Measurements from ENCODE around the gene HDAC4. TPM values are rescaled to one million over a fixed set of nuclear protein-coding genes. Genes with fewer than 3 reads are reported as not detected.

HDAC4 gene
- total RNA-seq, 2 donors from 2014 or later = 8.1 to 20.1 TPM

DNA sequence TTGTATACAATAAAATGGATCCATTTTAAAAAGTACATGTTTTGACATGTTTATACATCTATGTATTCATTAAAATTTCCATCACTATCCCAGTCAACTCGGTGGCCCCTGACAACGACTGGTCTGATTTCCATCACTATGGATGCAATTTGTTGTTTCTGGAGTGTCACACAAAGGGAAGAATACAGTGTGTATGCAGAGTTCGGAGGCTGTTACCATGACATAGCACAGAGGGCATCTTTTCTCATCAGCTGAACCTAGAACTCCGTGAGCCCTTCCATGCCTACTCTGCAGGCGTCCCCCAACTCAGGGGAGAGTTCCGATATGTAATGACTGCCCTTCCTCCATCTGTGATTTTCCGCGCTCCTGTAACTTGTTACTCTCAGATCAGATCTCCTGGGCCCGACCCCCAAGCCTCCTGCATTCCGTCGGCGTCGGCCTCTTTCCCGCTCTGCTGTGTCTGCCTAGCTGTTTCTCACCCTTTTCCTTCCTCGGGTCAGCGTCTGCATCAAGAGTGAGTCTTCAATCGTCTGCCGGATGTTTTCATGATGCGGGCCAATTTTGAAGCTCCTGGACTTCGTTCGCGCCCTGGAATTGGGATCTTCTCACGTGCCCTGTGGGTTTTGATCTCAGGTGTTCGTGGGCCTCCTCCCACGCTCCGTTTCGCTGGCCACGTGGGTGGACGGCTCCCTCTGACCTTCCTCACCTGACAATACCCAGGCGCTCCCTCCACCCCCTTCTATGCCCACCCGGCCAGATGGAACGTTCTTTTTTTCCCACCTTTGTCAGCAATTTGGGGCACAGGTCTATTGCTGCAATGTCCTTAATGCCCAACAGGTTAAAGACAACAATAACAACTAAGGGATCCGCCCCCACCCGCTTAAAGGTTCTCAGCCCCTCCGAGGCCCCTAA, 391.9 kb downstream of the HDAC4 start:
- no peak overlapping the region for H3K4me3 ChIP-seq
- no peaks in the 10 kb centered on the region for H3K27me3 ChIP-seq
- no peak overlapping the region for H3K27ac ChIP-seq
- no peaks in the 10 kb centered on the region for H3K4me1 ChIP-seq
- DNase-seq (ENCODE audit: low spot score) = no peak
- no peaks in the 10 kb centered on the region for H3K9me3 ChIP-seq
- no peak for TF ChIP-seq CTCF (IDR thresholded peaks at IDR 0.05)
- H3K36me3 ChIP-seq = no peaks in the 10 kb centered on the region

DNA sequence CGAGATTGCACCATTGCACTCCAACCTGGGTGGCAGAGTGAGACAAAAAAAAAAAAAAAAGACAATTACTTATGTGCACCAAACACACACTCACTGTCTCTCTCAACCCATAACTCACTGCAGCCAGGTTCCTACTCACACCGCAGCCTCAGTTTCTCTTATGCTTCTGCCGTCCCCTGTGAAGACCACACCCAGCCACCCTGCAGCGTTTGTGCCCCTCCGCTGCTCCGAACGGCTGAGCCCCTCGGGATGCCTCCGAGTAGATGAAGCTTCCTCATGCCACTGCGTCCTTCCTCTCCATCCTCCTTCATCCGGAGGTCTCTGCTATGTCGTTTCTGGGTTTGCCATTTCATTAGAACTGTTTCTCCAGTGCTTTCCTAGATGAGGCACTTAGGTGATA, 392.8 kb downstream of the HDAC4 start:
- Histone ChIP-seq H3K27ac (no peak overlapping the region), H3K4me3 (no peak overlapping the region), H3K27me3 (no peaks in the 10 kb centered on the region), H3K36me3 (no peaks in the 10 kb centered on the region), H3K4me1 (no peaks in the 10 kb centered on the region), H3K9me3 (no peaks in the 10 kb centered on the region)
- TF ChIP-seq CTCF (IDR thresholded peaks at IDR 0.05) = no peak
- DNase-seq (ENCODE audit: low spot score) = no peak

DNA sequence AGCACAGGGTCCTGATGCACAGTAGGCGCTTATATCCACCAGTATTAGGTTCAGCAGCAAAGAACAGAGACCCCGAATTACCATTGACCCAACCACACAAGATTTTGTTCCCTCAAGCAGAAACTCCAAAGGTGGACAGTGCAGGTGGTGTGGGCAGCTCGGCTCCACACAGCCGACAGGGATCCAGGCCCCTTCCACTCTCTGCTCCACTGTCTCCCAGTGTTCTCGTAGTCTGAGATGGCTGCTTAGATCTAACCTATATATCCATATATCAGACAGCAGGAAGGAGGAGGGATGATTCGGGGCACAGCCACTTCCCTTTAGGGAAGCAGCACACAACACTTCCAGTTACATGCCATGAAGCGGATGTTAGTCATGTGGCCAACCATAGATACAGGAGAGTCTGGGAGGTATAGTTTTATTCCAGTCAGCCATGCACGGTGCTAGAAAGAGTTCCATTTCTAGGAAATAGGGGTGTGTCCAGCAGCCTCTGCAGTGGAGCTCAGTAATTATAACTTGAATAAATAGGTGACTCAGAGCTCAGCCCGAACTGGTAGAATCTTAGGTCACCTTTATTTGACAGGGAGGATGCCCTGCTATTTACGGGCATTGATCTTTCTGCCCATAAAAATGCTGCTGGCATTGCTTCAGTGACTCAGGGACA, 394.1 kb downstream of the HDAC4 start:
- Histone ChIP-seq H3K36me3 (no peaks in the 10 kb centered on the region), H3K27ac (no peak overlapping the region), H3K9me3 (peaks cover 0 to under 1% of the 10 kb centered on the region in 2 donors), H3K4me1 (no peaks in the 10 kb centered on the region), H3K4me3 (no peak overlapping the region), H3K27me3 (no peaks in the 10 kb centered on the region)
- no peak for DNase-seq (ENCODE audit: low spot score)
- no peak for TF ChIP-seq CTCF (IDR thresholded peaks at IDR 0.05)

DNA sequence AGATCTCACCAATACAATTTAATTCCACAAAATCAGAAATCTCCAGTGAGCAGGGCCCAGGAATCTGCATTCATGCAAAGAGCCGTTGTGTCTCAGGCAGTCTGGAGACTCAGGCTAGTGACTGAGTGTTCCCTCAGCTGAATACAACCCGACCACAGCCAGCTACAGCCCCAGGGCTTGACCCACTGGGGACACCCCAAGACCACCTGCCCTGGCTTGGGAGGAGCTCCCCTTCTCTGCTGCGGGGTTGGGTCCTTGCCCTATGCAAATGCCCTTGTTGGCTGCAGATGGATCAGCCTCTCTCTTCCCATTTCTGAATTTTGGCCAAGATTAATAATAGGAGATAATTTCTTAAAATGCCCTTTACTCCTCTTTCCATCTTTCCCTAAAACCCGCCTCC, 395.2 kb downstream of the HDAC4 start:
- no peaks in the 10 kb centered on the region for H3K27me3 ChIP-seq
- DNase-seq (ENCODE audit: low spot score) = no peak
- no peak overlapping the region for H3K27ac ChIP-seq
- no peak overlapping the region for H3K4me3 ChIP-seq
- H3K36me3 ChIP-seq = no peaks in the 10 kb centered on the region
- TF ChIP-seq CTCF (IDR thresholded peaks at IDR 0.05) = no peak
- H3K9me3 ChIP-seq = peaks cover 0 to 12% of the 10 kb centered on the region in 2 donors
- H3K4me1 ChIP-seq = no peaks in the 10 kb centered on the region

DNA sequence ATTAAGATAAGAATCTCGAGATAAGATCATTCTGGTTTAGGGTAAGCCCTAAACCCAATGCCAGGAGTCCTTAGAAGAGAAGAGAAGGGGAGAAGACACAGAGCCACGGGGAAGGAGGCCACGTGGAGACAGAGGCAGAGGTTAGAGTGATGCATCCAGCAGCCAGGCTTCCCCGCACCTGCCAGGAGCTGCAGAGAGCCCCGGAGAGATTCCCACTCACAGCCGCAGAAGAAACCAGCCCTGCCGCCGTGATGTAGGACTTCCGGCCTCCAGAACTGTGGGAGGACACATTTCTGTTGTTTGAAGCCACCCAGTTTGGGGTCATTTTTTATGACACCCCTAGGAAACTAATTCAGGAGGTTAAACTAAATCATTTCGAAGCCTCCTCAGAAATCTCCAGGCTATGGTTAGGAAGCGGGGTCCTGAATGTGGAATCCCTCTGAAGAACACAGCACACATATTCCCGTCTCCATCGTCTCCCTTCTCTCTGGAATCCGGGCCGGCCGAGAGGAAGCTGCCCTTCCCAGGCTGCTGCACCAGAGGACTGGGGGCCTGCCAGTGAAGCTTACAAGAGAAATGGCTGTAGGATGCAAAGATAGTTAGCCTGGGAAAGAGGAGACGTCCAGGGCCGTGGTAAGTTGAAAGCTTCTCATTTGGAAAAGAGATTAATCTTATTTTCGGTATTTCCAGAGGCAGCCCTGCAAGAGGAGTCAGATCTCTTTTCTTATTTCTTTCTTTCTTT, 396.4 kb downstream of the HDAC4 start:
- Histone ChIP-seq H3K27ac (no peak overlapping the region), H3K4me1 (no peaks in the 10 kb centered on the region), H3K27me3 (no peaks in the 10 kb centered on the region), H3K9me3 (peaks cover 0 to 12% of the 10 kb centered on the region in 2 donors), H3K4me3 (no peak overlapping the region), H3K36me3 (no peaks in the 10 kb centered on the region)
- DNase-seq (ENCODE audit: low spot score) = no peak
- TF ChIP-seq CTCF (IDR thresholded peaks at IDR 0.05) = no peak

All from right atrium auricular region (tissue), 2 donors.